GM19372 (cell line): ENCODE results near the gene IGFBP7.
A peak's percentile ranks its signal among the peaks of the same experiment; 100 is the strongest.

Experiments used
- ATAC-seq: cut with Tn5 transposase; IDR thresholded peaks from one replicate; pipeline ENCODE4 v1.9.1; 2021; ENCODE audit warnings: mild to moderate bottlenecking, low read depth, moderate library complexity; ENCODE audit not compliant: unreplicated experiment

The IGFBP7 gene

GRCh38 chr4:57131849-57132742 lies 21.9 kb upstream of the IGFBP7 start:
- ATAC-seq = no peak

- no peak for ATAC-seq
Observed at GRCh38 chr4:57129477-57129876, 19.3 kb upstream of the IGFBP7 start.

GRCh38 chr4:57127361-57127760 lies 17.2 kb upstream of the IGFBP7 start:
- no peak for ATAC-seq

- ATAC-seq = no peak
Observed at GRCh38 chr4:57125996-57126395, 15.8 kb upstream of the IGFBP7 start.

- ATAC-seq = no peak
Observed at GRCh38 chr4:57124145-57124544, 14.0 kb upstream of the IGFBP7 start.

GRCh38 chr4:57122959-57123358 lies 12.8 kb upstream of the IGFBP7 start:
- ATAC-seq = no peak

- ATAC-seq = no peak
Observed at GRCh38 chr4:57119054-57119651, 9.0 kb upstream of the IGFBP7 start.

- ATAC-seq = no peak
Observed at GRCh38 chr4:57117491-57117890, 7.3 kb upstream of the IGFBP7 start.

- ATAC-seq = no peak
Observed at GRCh38 chr4:57116245-57116644, 6.1 kb upstream of the IGFBP7 start.

- ATAC-seq = no peak
Observed at GRCh38 chr4:57114973-57115372, 4.8 kb upstream of the IGFBP7 start.

GRCh38 chr4:57113870-57114269 lies 3.7 kb upstream of the IGFBP7 start:
- no peak for ATAC-seq

GRCh38 chr4:57110640-57111511 lies 691 bp upstream of the IGFBP7 start:
- peak; percentile 61 for ATAC-seq

- ATAC-seq = no peak
Observed at GRCh38 chr4:57109411-57109846, 756 bp downstream of the IGFBP7 start.

- ATAC-seq = no peak
Observed at GRCh38 chr4:57106181-57106580, 4.0 kb downstream of the IGFBP7 start.

GRCh38 chr4:57104706-57105560 lies 5.3 kb downstream of the IGFBP7 start:
- no peak for ATAC-seq

- ATAC-seq = no peak
Observed at GRCh38 chr4:57103051-57103450, 7.1 kb downstream of the IGFBP7 start.

- no peak for ATAC-seq
Observed at GRCh38 chr4:57102050-57102624, 8.0 kb downstream of the IGFBP7 start.

- no peak for ATAC-seq
Observed at GRCh38 chr4:57100979-57101651, 9.1 kb downstream of the IGFBP7 start.

- ATAC-seq = no peak
Observed at GRCh38 chr4:57099363-57099762, 10.8 kb downstream of the IGFBP7 start.
